Smooth muscle cell (in vitro differentiated cells): ENCODE measurements around the gene KCTD18. TPM values are rescaled to one million over a fixed set of nuclear protein-coding genes. Genes with fewer than 3 reads are reported as not detected.

ENCODE experiments used
- DNase-seq: peaks from one replicate; lab custom pipeline; 2025; ENCODE audit not compliant: unreplicated experiment; lab: John Stamatoyannopoulos, UW
- H2AFZ ChIP-seq: fragments of 200-600 bp; sonication (generic); 2 replicates; pipeline ENCODE4 v1.6.0; 2016; ENCODE audit warnings: antibody characterized with exemption, low read depth, mild to moderate bottlenecking
- H3F3A ChIP-seq: fragments of 200-600 bp; sonication (generic); 2 replicates; pipeline ENCODE4 v1.6.0; 2017; ENCODE audit warnings: antibody characterized with exemption, low read depth
- H3K27ac ChIP-seq: fragments of 200-600 bp; sonication (generic); 2 replicates; pipeline ENCODE4 v1.5.1; 2016; ENCODE audit warnings: low read depth, mild to moderate bottlenecking
- H3K27me3 ChIP-seq: fragments of 200-600 bp; sonication (generic); 2 replicates; pipeline ENCODE4 v1.6.1; 2016; ENCODE audit warnings: low read depth, mild to moderate bottlenecking
- H3K36me3 ChIP-seq: fragments of 200-600 bp; sonication (generic); 2 replicates; pipeline ENCODE4 v1.5.1; 2016; ENCODE audit warnings: low read depth
- H3K4me1 ChIP-seq: fragments of 200-600 bp; sonication (generic); 2 replicates; pipeline ENCODE4 v1.5.1; 2016; ENCODE audit warnings: low read depth
- H3K4me2 ChIP-seq: fragments of 200-600 bp; sonication (generic); 2 replicates; pipeline ENCODE4 v1.6.0; 2016; ENCODE audit warnings: mild to moderate bottlenecking
- H3K4me3 ChIP-seq: fragments of 200-600 bp; sonication (generic); 2 replicates; pipeline ENCODE4 v1.5.1; 2016; ENCODE audit warnings: mild to moderate bottlenecking
- H3K79me2 ChIP-seq: fragments of 200-600 bp; sonication (generic); 2 replicates; pipeline ENCODE4 v1.6.0; 2016; ENCODE audit warnings: low read depth, mild to moderate bottlenecking
- H3K9ac ChIP-seq: fragments of 200-600 bp; sonication (generic); 2 replicates; pipeline ENCODE4 v1.6.0; 2016; ENCODE audit warnings: low read depth
- H3K9me3 ChIP-seq: fragments of 200-600 bp; sonication (generic); replicated peaks from 2 replicates; pipeline ENCODE4 v1.5.1; 2016; ENCODE audit warnings: low read depth
- H4K20me1 ChIP-seq: fragments of 200-600 bp; sonication (generic); 2 replicates; pipeline ENCODE4 v1.6.0; 2016; ENCODE audit warnings: low read depth
- WGBS: methylation state at CpG from one replicate; pipeline ENCODE4 v1.1.7; 2016; ENCODE audit warnings: low lambda C conversion rate; 5-methylcytosine and 5-hydroxymethylcytosine counted together
- polyA plus RNA-seq: library from polyadenylated mRNA; unstranded; fragments of >200 nt; fragmentation: Nextera tagmentation; extraction: Ambion mirVana; gene quantifications from 2 replicates; pipeline ENCODE4 v1.2.1, GENCODE V29; 2016
- total RNA-seq: library from RNA; depleted of rRNA; stranded (reverse); fragments of >200 nt; gene quantifications from 2 replicates; pipeline ENCODE4 v1.2.3, GENCODE V29; 2014
- TF ChIP-seq, protein P1 (sequence below): fragments of 200-600 bp; sonication (generic); IDR thresholded peaks from 2 replicates; pipeline ENCODE4 v1.5.1; 2017; ENCODE audit warnings: borderline replicate concordance, mild to moderate bottlenecking, antibody characterized with exemption; ENCODE audit not compliant: insufficient read depth, poor library complexity, severe bottlenecking

The KCTD18 gene
- total and polyA plus RNA-seq, 2 experiments from 2014 or later, result 10.3 to 10.9 TPM

- Histone ChIP-seq H3K36me3 (peaks cover 3% of the 10 kb centered on the region), H3K4me3 (no peak overlapping the region), H3K27ac (peak overlapping the region; percentile 43), H4K20me1 (no peaks in the 10 kb centered on the region), H3K4me1 (no peaks in the 10 kb centered on the region), H3K9me3 (no peaks in the 10 kb centered on the region), H3K4me2 (no peak overlapping the region), H3K79me2 (no peaks in the 10 kb centered on the region), H3K27me3 (no peaks in the 10 kb centered on the region), H2AFZ (no peak overlapping the region), H3K9ac (no peak overlapping the region), H3F3A (no peaks in the 10 kb centered on the region)
- DNase-seq, result no peak
- TF ChIP-seq, protein P1, sequence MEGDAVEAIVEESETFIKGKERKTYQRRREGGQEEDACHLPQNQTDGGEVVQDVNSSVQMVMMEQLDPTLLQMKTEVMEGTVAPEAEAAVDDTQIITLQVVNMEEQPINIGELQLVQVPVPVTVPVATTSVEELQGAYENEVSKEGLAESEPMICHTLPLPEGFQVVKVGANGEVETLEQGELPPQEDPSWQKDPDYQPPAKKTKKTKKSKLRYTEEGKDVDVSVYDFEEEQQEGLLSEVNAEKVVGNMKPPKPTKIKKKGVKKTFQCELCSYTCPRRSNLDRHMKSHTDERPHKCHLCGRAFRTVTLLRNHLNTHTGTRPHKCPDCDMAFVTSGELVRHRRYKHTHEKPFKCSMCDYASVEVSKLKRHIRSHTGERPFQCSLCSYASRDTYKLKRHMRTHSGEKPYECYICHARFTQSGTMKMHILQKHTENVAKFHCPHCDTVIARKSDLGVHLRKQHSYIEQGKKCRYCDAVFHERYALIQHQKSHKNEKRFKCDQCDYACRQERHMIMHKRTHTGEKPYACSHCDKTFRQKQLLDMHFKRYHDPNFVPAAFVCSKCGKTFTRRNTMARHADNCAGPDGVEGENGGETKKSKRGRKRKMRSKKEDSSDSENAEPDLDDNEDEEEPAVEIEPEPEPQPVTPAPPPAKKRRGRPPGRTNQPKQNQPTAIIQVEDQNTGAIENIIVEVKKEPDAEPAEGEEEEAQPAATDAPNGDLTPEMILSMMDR, result no peak
- 68% methylated on average over 2 of the region's 2 CpGs for WGBS
Measured at GRCh38 chr2:200498402-200499162, 11.3 kb downstream of the KCTD18 start.

- H3K4me2 ChIP-seq, result no peak overlapping the region
- 100% methylated on average over 1 of the region's 1 CpG for whole genome bisulfite sequencing
- H3K79me2 ChIP-seq, result no peaks in the 10 kb centered on the region
- no peaks in the 10 kb centered on the region for H3K4me1 ChIP-seq
- TF ChIP-seq, protein P1, result no peak
- H3K27me3 ChIP-seq, result no peaks in the 10 kb centered on the region
- no peak for DNase-seq
- H3K36me3 ChIP-seq, result peaks cover 12% of the 10 kb centered on the region
- H3K9ac ChIP-seq, result no peak overlapping the region
- H3K4me3 ChIP-seq, result no peak overlapping the region
- H3K27ac ChIP-seq, result no peak overlapping the region
- H2AFZ ChIP-seq, result no peak overlapping the region
- H4K20me1 ChIP-seq, result no peaks in the 10 kb centered on the region
- H3F3A ChIP-seq, result no peaks in the 10 kb centered on the region
- no peaks in the 10 kb centered on the region for H3K9me3 ChIP-seq
Measured at GRCh38 chr2:200496696-200497095, 13.2 kb downstream of the KCTD18 start.

- Histone ChIP-seq H3K4me3 (no peak overlapping the region), H3K4me2 (no peak overlapping the region), H3K4me1 (no peaks in the 10 kb centered on the region), H3K9ac (no peak overlapping the region), H3F3A (no peaks in the 10 kb centered on the region), H3K79me2 (no peaks in the 10 kb centered on the region), H4K20me1 (no peaks in the 10 kb centered on the region), H2AFZ (no peak overlapping the region), H3K27ac (no peak overlapping the region), H3K9me3 (no peaks in the 10 kb centered on the region), H3K36me3 (peaks cover 12% of the 10 kb centered on the region), H3K27me3 (no peaks in the 10 kb centered on the region)
- 98% methylated on average over 2 of the region's 2 CpGs for WGBS
- no peak for DNase-seq
- TF ChIP-seq, protein P1, result no peak
Measured at GRCh38 chr2:200494048-200494447, 15.8 kb downstream of the KCTD18 start.

DNA sequence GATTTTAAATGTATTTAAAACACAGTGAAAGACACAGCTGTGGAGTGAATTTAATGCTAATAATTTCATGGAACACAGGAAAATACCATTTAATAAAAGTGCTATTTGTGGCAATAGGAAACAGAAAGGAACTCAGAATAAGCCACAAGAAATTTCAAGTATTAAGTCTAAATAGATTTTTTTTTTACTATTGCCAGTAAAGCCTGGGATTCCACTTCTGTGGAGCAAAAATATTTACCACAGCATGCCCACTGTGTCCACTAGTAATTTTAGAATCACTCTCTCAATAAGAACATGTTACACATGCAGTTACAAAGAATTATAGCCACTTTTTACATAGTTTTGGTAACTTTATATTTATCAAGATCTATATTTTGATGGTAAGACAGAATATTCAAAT, 17.2 kb downstream of the KCTD18 start:
- no peaks in the 10 kb centered on the region for H3K27me3 ChIP-seq
- H4K20me1 ChIP-seq, result no peaks in the 10 kb centered on the region
- H3K4me2 ChIP-seq, result no peak overlapping the region
- DNase-seq, result no peak
- H3K9ac ChIP-seq, result no peak overlapping the region
- TF ChIP-seq, protein P1, result no peak
- peaks cover 3% of the 10 kb centered on the region for H3F3A ChIP-seq
- no peaks in the 10 kb centered on the region for H3K4me1 ChIP-seq
- H3K79me2 ChIP-seq, result no peaks in the 10 kb centered on the region
- H3K27ac ChIP-seq, result no peak overlapping the region
- H3K4me3 ChIP-seq, result no peak overlapping the region
- H2AFZ ChIP-seq, result no peak overlapping the region
- H3K9me3 ChIP-seq, result no peaks in the 10 kb centered on the region
- H3K36me3 ChIP-seq, result peaks cover 12% of the 10 kb centered on the region
